Measurements from ENCODE around the gene PPP1R26. TPM values are rescaled to one million over a fixed set of nuclear protein-coding genes. Genes with fewer than 3 reads are reported as not detected.

The PPP1R26 gene
- total and polyA plus RNA-seq, 2 of the 8 experiments (the other 6 are each of a cell fraction or from before 2014, with no cell fraction given): 9.8 to 32.7 TPM

GRCh38 chr9:135461936-135462335, 17.6 kb upstream of the PPP1R26 start (continued):
- TF ChIP-seq SP4 (IDR thresholded peaks at IDR 0.05; ENCODE audit: low read length): no peak
- no peak for TF ChIP-seq RXRA (IDR thresholded peaks at IDR 0.05; ENCODE audit: insufficient read depth, low read depth, low read length)
- no peak for TF ChIP-seq SIRT6 (IDR thresholded peaks at IDR 0.05; ENCODE audit: low read length)
- TF ChIP-seq, protein P1, sequence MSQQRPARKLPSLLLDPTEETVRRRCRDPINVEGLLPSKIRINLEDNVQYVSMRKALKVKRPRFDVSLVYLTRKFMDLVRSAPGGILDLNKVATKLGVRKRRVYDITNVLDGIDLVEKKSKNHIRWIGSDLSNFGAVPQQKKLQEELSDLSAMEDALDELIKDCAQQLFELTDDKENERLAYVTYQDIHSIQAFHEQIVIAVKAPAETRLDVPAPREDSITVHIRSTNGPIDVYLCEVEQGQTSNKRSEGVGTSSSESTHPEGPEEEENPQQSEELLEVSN (IDR thresholded peaks at IDR 0.05): no peak
- TF ChIP-seq ZNF274 (IDR thresholded peaks at IDR 0.05; ENCODE audit: borderline replicate concordance, extremely low read depth, low read length): no peak
- TF ChIP-seq EZH2 (IDR thresholded peaks at IDR 0.05; ENCODE audit: low read depth, low read length, severe bottlenecking): no peak
- no peak for TF ChIP-seq YY1 (IDR thresholded peaks at IDR 0.05; ENCODE audit: low read depth, low read length)
- no peak for TF ChIP-seq CEBPB (IDR thresholded peaks at IDR 0.05; ENCODE audit: low read depth, low read length)
- TF ChIP-seq JUND (IDR thresholded peaks at IDR 0.05; ENCODE audit: low read length): no peak
